A673 (cell line): ENCODE data around the gene IL17REL. TPM values are rescaled to one million over a fixed set of nuclear protein-coding genes. Genes with fewer than 3 reads are reported as not detected.

ENCODE experiments used
- BruUV-seq: library from RNA; stranded (reverse); fragments of 400-500 nt; replicated peaks from 2 replicates; lab custom pipeline; 2021; lab: Mats Ljungman, UMichigan
- CTCF ChIA-PET: fragments of 300-600 bp; sonication (Branson Sonifier 250); formaldehyde crosslinking; loops from one replicate; lab custom pipeline; 2022; ENCODE audit warnings: antibody characterized with exemption; lab: Charles Lee
- POLR2A ChIA-PET: fragments of 300-600 bp; sonication (Branson Sonifier 250); formaldehyde crosslinking; loops from one replicate; lab custom pipeline; 2022; ENCODE audit warnings: antibody characterized with exemption; ENCODE audit not compliant: low non-redundant PET; lab: Charles Lee
- DNase-seq: peaks from one replicate; pipeline ENCODE4 v3.0.0-alpha.2; 2015; ENCODE audit warnings: low spot score
- H3K27ac ChIP-seq: fragments of 200-600 bp; sonication (generic); 2 replicates; pipeline ENCODE4 v1.5.1; 2016; ENCODE audit warnings: mixed run types, low read depth, mild to moderate bottlenecking, mixed read lengths, antibody characterized with exemption, low read length; ENCODE audit not compliant: poor library complexity, severe bottlenecking
- H3K27me3 ChIP-seq: fragments of 200-600 bp; sonication (generic); replicated peaks from 2 replicates; pipeline ENCODE4 v1.6.1; 2017; ENCODE audit warnings: mixed run types, low read depth, mild to moderate bottlenecking, mixed read lengths, antibody characterized with exemption, low read length; ENCODE audit not compliant: insufficient read depth, poor library complexity
- H3K36me3 ChIP-seq: fragments of 200-600 bp; sonication (generic); 2 replicates; pipeline ENCODE4 v1.6.1; 2016; ENCODE audit warnings: mixed run types, mild to moderate bottlenecking, mixed read lengths, antibody characterized with exemption, low read length; ENCODE audit not compliant: insufficient read depth, poor library complexity, severe bottlenecking
- H3K4me1 ChIP-seq: fragments of 200-600 bp; sonication (generic); 2 replicates; pipeline ENCODE4 v1.6.1; 2017; ENCODE audit warnings: mixed run types, mild to moderate bottlenecking, mixed read lengths, antibody characterized with exemption, low read length; ENCODE audit not compliant: insufficient read depth, poor library complexity, severe bottlenecking
- H3K4me3 ChIP-seq: fragments of 200-600 bp; sonication (generic); 2 replicates; pipeline ENCODE4 v1.5.1; 2016; ENCODE audit warnings: low read depth, mixed run types, mild to moderate bottlenecking, mixed read lengths, low read length; ENCODE audit not compliant: poor library complexity, severe bottlenecking
- H3K9me3 ChIP-seq: fragments of 200-600 bp; sonication (generic); 2 replicates; pipeline ENCODE4 v1.6.1; 2016; ENCODE audit warnings: mixed run types, low read depth, mild to moderate bottlenecking, mixed read lengths, antibody characterized with exemption, low read length; ENCODE audit not compliant: poor library complexity, severe bottlenecking
- CTCF ChIP-seq: fragments of 300-800, 200-600 bp; sonication (generic); conservative IDR thresholded peaks from 2 replicates; pipeline ENCODE4 v1.5.1; 2017; ENCODE audit warnings: low read depth, mild to moderate bottlenecking, antibody characterized with exemption, low read length, moderate library complexity, mixed read lengths
- EZH2 ChIP-seq: fragments of 200-600 bp; sonication (generic); IDR thresholded peaks from 2 replicates; pipeline ENCODE4 v1.6.1; 2017; ENCODE audit warnings: borderline replicate concordance, low read depth, mild to moderate bottlenecking, mixed read lengths, antibody characterized with exemption, low read length; ENCODE audit not compliant: poor library complexity, severe bottlenecking
- intact Hi-C: fragments of 100-400 bp; cut with micrococcal nuclease; formaldehyde crosslinking; loops from one replicate; pipeline ENCODE4 v1.10.0; 2022; ENCODE audit not compliant: unreplicated experiment
- total RNA-seq: library from RNA; stranded (reverse); gene quantifications from 2 replicates; pipeline ENCODE4 v1.2.3, GENCODE V29; 2021

Gene IL17REL
- total RNA-seq, 1 experiment from 2014 or later: not detected

GRCh38 chr22:49966774-49967705, 45.5 kb downstream of the IL17REL start:
- TF ChIP-seq CTCF (no peak), EZH2 (no peak)
- CTCF ChIA-PET: no interaction called here
- peaks cover 30% of the 10 kb centered on the region for H3K4me1 ChIP-seq
- DNase-seq: no peak
- intact Hi-C loops: no loop called here
- H3K27me3 ChIP-seq: no peaks in the 10 kb centered on the region
- H3K36me3 ChIP-seq: peaks cover 23% of the 10 kb centered on the region
- H3K27ac ChIP-seq: no peak overlapping the region
- no peaks in the 10 kb centered on the region for H3K9me3 ChIP-seq
- BruUV-seq: no TSS peak
- H3K4me3 ChIP-seq: no peak overlapping the region
- POLR2A ChIA-PET: no interaction called here

- Histone ChIP-seq H3K36me3 (peaks cover 28% of the 10 kb centered on the region), H3K4me3 (no peak overlapping the region), H3K4me1 (peaks cover 29% of the 10 kb centered on the region), H3K27me3 (no peaks in the 10 kb centered on the region), H3K9me3 (no peaks in the 10 kb centered on the region), H3K27ac (peak overlapping the region; percentile 61)
- ChIA-PET CTCF (no interaction called here), POLR2A (no interaction called here)
- no peak for DNase-seq
- BruUV-seq: no TSS peak
- intact Hi-C loops: no loop called here
- TF ChIP-seq EZH2: no peak
- no peak for TF ChIP-seq CTCF
Measured at GRCh38 chr22:49966041-49966773, 46.4 kb downstream of the IL17REL start.

GRCh38 chr22:49965091-49966040, 47.2 kb downstream of the IL17REL start:
- ChIA-PET CTCF (no interaction called here), POLR2A (no interaction called here)
- intact Hi-C loops: no loop called here
- DNase-seq: no peak
- peaks cover 21% of the 10 kb centered on the region for H3K4me1 ChIP-seq
- no peaks in the 10 kb centered on the region for H3K9me3 ChIP-seq
- H3K36me3 ChIP-seq: peaks cover 28% of the 10 kb centered on the region
- H3K4me3 ChIP-seq: no peak overlapping the region
- no TSS peak for BruUV-seq
- TF ChIP-seq CTCF: no peak
- no peak for TF ChIP-seq EZH2
- peak overlapping the region; percentile 61 for H3K27ac ChIP-seq
- H3K27me3 ChIP-seq: no peaks in the 10 kb centered on the region
